Suprapubic skin (tissue), 4 donors: ENCODE measurements around the gene NR3C1.

Experiments used
- CTCF ChIP-seq, 2 donors: fragments of 200-600 bp in 1 of 2; fragments of 450-650 bp in 1 of 2; sonication (generic) in 1 of 2; IDR thresholded peaks; one replicate each; pipeline ENCODE4 v1.5.1; 2016 to 2019; ENCODE audit warnings: antibody characterized with exemption in 2 of 2, mild to moderate bottlenecking in 1 of 2, moderate library complexity in 1 of 2
- POLR2A ChIP-seq, 2 donors: fragments of 450-650 bp; IDR thresholded peaks; one replicate each; pipeline ENCODE4 v1.6.1; 2017; ENCODE audit warnings: antibody characterized with exemption in 2 of 2, mild to moderate bottlenecking in 2 of 2, moderate library complexity in 2 of 2
- POLR2AphosphoS5 ChIP-seq, 3 donors: sonication (generic); formaldehyde crosslinking; IDR thresholded peaks; one replicate each; pipeline ENCODE4 v1.6.1; 2017; ENCODE audit warnings: antibody characterized with exemption in 3 of 3

GRCh38 chr5:143263272-143263810 lies 140.1 kb downstream of the NR3C1 start:
- TF ChIP-seq CTCF (IDR thresholded peaks at IDR 0.05) (no peak), POLR2AphosphoS5 (IDR thresholded peaks at IDR 0.05) (no peak), POLR2A (IDR thresholded peaks at IDR 0.05) (no peak)
